ENCODE data around the gene RASGRP2.

The RASGRP2 gene

GRCh38 chr11:64718084-64718779, 25.7 kb downstream of the RASGRP2 start:
- Histone ChIP-seq H3K4me1 (no peaks in the 10 kb centered on the region), H3K79me2 (no peaks in the 10 kb centered on the region), H3K36me3 (ENCODE audit: control insufficient read depth, insufficient read depth, low read length) (no peaks in the 10 kb centered on the region), H3K9ac (no peak overlapping the region), H3K9me3 (ENCODE audit: control insufficient read depth, low read length) (no peaks in the 10 kb centered on the region), H3K27ac (no peak overlapping the region), H2AFZ (no peak overlapping the region), H3K4me2 (ENCODE audit: low read length) (no peak overlapping the region), H3K27me3 (ENCODE audit: control insufficient read depth, insufficient read depth, low read length) (no peaks in the 10 kb centered on the region), H3K4me3 (ENCODE audit: low read depth, low read length) (no peak overlapping the region)
- TF ChIP-seq CTCF (IDR thresholded peaks at IDR 0.05): no peak

GRCh38 chr11:64717268-64717578, 26.7 kb downstream of the RASGRP2 start:
- no peak overlapping the region for H3K4me3 ChIP-seq (ENCODE audit: low read depth, low read length)
- TF ChIP-seq CTCF (IDR thresholded peaks at IDR 0.05): no peak

GRCh38 chr11:64716473-64717267, 27.3 kb downstream of the RASGRP2 start:
- Histone ChIP-seq H3K9ac (no peak overlapping the region), H3K4me1 (no peaks in the 10 kb centered on the region), H3K4me2 (ENCODE audit: low read length) (no peak overlapping the region), H3K79me2 (no peaks in the 10 kb centered on the region), H2AFZ (no peak overlapping the region), H3K4me3 (ENCODE audit: low read depth, low read length) (no peak overlapping the region), H3K27ac (no peak overlapping the region), H3K36me3 (ENCODE audit: control insufficient read depth, insufficient read depth, low read length) (no peaks in the 10 kb centered on the region), H3K9me3 (ENCODE audit: control insufficient read depth, low read length) (no peaks in the 10 kb centered on the region), H3K27me3 (ENCODE audit: control insufficient read depth, insufficient read depth, low read length) (no peaks in the 10 kb centered on the region)
- TF ChIP-seq CTCF (IDR thresholded peaks at IDR 0.05): no peak

More at GRCh38 chr11:64717268-64717578, 26.7 kb downstream of the RASGRP2 start:
- Histone ChIP-seq H3K4me1 (no peaks in the 10 kb centered on the region), H3K9ac (no peak overlapping the region), H3K9me3 (ENCODE audit: control insufficient read depth, low read length) (no peaks in the 10 kb centered on the region), H3K4me2 (ENCODE audit: low read length) (no peak overlapping the region), H3K27ac (no peak overlapping the region), H3K79me2 (no peaks in the 10 kb centered on the region), H3K36me3 (ENCODE audit: control insufficient read depth, insufficient read depth, low read length) (no peaks in the 10 kb centered on the region), H3K27me3 (ENCODE audit: control insufficient read depth, insufficient read depth, low read length) (no peaks in the 10 kb centered on the region), H2AFZ (no peak overlapping the region)

DNA sequence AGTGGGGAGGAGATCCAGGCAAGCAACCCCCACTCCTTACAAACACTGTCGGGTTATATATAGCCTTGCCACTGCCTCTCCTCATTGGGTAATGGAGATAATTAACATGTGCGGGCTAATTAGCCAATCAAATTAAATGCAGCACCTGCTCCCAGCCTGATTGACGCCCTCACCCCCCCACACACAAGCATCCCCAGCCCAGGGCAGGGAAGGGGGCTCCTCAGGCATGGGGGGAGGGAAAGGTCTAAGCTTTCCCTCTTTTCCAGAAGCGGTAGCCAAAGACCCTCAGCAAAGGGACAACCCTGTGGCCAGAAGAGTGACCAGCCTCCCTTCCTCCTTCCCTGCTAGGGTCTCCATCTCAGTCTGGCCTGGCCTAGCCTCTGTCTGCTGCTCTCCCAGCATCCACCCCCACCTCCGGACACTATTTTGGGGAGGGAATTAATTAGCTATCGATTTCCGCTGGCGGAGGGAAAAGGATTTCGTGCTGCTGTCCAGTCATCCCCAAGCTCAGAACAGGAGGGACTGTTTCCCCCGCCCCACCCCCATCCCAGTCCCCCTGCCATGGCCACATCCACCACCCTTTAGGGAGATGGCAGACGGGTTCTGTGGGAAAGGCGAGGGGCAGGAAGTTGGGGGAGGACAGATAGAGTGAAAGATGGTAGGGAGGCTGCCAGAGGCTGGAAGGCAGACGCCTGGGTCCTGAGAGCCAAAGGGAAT, 28.0 kb downstream of the RASGRP2 start:
- H3K79me2 ChIP-seq: no peaks in the 10 kb centered on the region
- no peaks in the 10 kb centered on the region for H3K4me1 ChIP-seq
- no peaks in the 10 kb centered on the region for H3K9me3 ChIP-seq (ENCODE audit: control insufficient read depth, low read length)
- no peak overlapping the region for H3K9ac ChIP-seq
- no peak overlapping the region for H3K4me2 ChIP-seq (ENCODE audit: low read length)
- H2AFZ ChIP-seq: no peak overlapping the region
- H3K27ac ChIP-seq: no peak overlapping the region
- H3K27me3 ChIP-seq (ENCODE audit: control insufficient read depth, insufficient read depth, low read length): no peaks in the 10 kb centered on the region
- no peak for TF ChIP-seq CTCF (IDR thresholded peaks at IDR 0.05)
- no peaks in the 10 kb centered on the region for H3K36me3 ChIP-seq (ENCODE audit: control insufficient read depth, insufficient read depth, low read length)
- H3K4me3 ChIP-seq (ENCODE audit: low read depth, low read length): no peak overlapping the region
